Measurements from ENCODE around the gene FYN. TPM values are rescaled to one million over a fixed set of nuclear protein-coding genes. Genes with fewer than 3 reads are reported as not detected.

Gene FYN
- total RNA-seq, 1 donor from 2014 or later = 130 TPM

DNA sequence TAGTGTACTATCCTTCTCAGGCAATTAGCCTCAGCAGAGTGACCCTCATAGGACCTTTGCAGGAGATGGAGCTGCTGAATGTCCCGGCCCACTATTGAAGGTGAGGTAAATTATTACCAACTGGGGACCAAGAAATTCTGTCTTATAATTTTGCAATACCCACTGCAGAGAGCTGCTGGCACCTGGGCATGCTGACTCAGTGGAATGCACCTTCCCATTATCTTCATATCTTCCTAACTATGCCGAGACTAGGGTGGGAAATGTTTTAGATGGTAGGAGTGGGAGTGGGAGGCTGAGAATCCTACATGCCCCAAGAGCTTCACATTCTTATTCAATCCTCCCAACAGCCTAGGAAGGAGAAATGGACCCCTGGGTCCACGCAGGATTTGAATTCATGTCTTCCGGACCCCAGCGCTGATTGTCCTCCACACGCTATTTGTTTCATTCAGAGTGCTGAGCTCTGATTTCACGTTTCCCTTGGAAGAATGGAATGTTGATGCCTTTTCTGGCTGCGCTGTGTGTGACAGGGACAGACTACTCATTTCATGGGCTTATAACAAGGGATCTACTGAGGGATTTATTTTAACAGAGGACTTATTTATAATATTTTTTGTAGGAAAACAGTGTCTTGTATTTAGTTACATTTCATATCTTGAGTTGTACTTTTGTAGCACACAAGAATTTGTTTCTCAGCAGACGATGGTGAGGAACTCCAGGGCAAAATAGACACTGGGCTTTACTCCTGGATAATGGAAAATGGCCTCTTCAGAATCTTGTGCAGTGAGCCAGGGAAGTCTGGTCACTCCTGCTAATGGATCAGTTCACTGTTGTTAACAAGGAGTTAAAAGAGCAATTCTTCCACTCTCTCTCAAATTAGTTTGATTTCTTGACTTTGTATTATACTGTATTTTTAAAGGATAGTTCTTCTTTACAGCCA lies 66.4 kb downstream of the FYN start:
- intact Hi-C loops (cut with DNase I) = no loop called here
- no peaks in the 10 kb centered on the region for H3K27me3 ChIP-seq
- no peak for TF ChIP-seq POLR2AphosphoS5 (IDR thresholded peaks at IDR 0.05; ENCODE audit: insufficient read depth in 1 of 2, low read depth in 1 of 2)
- TF ChIP-seq, protein P1, sequence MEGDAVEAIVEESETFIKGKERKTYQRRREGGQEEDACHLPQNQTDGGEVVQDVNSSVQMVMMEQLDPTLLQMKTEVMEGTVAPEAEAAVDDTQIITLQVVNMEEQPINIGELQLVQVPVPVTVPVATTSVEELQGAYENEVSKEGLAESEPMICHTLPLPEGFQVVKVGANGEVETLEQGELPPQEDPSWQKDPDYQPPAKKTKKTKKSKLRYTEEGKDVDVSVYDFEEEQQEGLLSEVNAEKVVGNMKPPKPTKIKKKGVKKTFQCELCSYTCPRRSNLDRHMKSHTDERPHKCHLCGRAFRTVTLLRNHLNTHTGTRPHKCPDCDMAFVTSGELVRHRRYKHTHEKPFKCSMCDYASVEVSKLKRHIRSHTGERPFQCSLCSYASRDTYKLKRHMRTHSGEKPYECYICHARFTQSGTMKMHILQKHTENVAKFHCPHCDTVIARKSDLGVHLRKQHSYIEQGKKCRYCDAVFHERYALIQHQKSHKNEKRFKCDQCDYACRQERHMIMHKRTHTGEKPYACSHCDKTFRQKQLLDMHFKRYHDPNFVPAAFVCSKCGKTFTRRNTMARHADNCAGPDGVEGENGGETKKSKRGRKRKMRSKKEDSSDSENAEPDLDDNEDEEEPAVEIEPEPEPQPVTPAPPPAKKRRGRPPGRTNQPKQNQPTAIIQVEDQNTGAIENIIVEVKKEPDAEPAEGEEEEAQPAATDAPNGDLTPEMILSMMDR (IDR thresholded peaks at IDR 0.05) = no peak
- TF ChIP-seq POLR2A (IDR thresholded peaks at IDR 0.05) = no peak
- DNase-seq (ENCODE audit: extremely low spot score in 2 of 2) = no peak
- H3K9me3 ChIP-seq = no peaks in the 10 kb centered on the region
- H3K4me3 ChIP-seq = no peak overlapping the region
- H3K36me3 ChIP-seq = no peaks in the 10 kb centered on the region
- peaks cover 34% of the 10 kb centered on the region for H3K4me1 ChIP-seq
- no peak overlapping the region for H3K27ac ChIP-seq

DNA sequence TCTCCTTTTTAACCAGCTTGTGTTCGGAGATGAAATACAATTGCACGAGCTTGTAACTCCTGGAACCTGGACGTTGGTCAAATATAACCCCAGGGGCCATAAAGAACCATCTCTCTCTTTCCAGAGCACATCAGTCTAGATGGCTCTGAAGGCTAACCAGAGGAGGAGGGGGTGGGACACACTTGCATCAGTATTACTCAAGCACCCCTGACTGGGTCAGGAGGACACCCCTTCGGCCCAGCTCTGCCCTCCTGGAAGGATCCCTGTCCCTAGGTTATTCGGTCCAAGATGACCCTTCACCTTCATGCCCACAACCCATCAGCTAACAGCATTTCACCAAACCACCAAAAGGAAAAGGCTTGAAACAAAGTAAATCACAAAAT lies 67.1 kb downstream of the FYN start:
- DNase-seq (ENCODE audit: extremely low spot score in 2 of 2) = no peak
- H3K27ac ChIP-seq = no peak overlapping the region
- intact Hi-C loops (cut with DNase I) = no loop called here
- H3K4me3 ChIP-seq = no peak overlapping the region
- TF ChIP-seq POLR2A (IDR thresholded peaks at IDR 0.05) (no peak), POLR2AphosphoS5 (IDR thresholded peaks at IDR 0.05; ENCODE audit: insufficient read depth in 1 of 2, low read depth in 1 of 2) (no peak)
- TF ChIP-seq, protein P1 (IDR thresholded peaks at IDR 0.05) = no peak
- H3K4me1 ChIP-seq = peaks cover 29% of the 10 kb centered on the region
- H3K36me3 ChIP-seq = no peaks in the 10 kb centered on the region
- H3K9me3 ChIP-seq = no peaks in the 10 kb centered on the region
- no peaks in the 10 kb centered on the region for H3K27me3 ChIP-seq

DNA sequence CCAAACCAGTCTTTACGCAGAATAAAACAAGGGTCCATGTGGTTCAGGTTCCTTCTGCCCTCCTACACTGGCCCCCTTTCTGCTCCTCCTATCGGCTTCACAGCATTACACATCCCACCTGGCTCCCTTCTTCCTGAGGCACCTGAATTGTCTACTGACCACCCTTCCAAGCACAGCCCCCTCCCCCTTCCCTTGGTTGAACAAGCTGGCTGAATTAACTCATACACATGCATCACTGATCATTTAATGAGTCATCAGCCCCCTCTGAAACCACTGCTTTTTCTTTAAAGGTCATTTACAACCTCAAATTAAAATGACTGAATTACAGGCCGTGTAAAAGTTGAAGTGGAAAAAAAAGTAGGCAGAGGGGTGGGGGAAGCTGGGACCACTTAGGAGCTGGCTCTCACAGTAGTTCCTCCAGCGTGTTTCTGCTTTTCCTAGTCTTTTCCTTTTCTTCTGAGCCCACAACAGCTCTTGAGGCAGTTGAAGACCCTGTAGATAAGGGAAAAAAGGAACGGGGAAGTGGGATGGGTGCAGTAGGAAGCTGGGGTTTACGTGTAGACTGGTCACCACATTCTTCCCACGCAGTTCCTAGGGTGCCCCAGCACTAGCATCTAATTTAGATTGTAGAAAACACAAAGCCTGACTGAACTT lies 67.6 kb downstream of the FYN start:
- Histone ChIP-seq H3K27ac (peak overlapping the region; percentile 70), H3K4me1 (peaks cover 32% of the 10 kb centered on the region), H3K4me3 (no peak overlapping the region), H3K36me3 (no peaks in the 10 kb centered on the region), H3K27me3 (no peaks in the 10 kb centered on the region), H3K9me3 (no peaks in the 10 kb centered on the region)
- no peak for DNase-seq (ENCODE audit: extremely low spot score in 2 of 2)
- no peak for TF ChIP-seq POLR2AphosphoS5 (IDR thresholded peaks at IDR 0.05; ENCODE audit: insufficient read depth in 1 of 2, low read depth in 1 of 2)
- TF ChIP-seq, protein P1 (IDR thresholded peaks at IDR 0.05) = no peak
- no peak for TF ChIP-seq POLR2A (IDR thresholded peaks at IDR 0.05)
- intact Hi-C loops (cut with DNase I) = no loop called here

DNA sequence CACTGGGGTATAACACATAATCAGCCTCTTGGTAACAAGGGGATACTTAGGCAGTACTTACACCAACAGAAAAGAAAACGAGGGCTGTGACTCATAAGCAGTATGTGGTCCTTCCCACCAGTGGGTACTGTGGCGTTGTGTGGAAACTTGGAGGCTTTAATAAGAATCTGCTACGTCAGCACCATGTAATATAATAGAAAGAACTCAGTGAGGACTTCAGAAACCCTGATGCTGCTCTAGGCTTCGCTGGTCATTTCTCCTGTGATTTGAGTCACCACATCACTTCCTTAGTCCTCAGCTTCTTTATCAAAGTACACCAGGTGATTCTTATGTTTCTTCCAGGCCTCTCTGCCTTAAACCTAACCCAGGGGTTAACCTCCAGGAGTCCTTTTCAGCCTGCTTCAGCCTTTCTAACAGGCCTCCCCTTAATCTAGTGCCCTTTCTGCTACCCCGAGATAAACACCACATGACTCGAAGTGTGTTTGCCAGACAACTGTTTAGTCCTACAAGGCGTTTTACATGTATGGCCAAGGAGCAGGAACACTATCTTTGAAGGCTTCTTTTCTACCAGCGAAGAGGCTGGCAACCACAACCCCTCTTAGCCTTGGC lies 68.5 kb downstream of the FYN start:
- no peak for TF ChIP-seq POLR2AphosphoS5 (IDR thresholded peaks at IDR 0.05; ENCODE audit: insufficient read depth in 1 of 2, low read depth in 1 of 2)
- TF ChIP-seq, protein P1 (IDR thresholded peaks at IDR 0.05) = no peak
- no peak for TF ChIP-seq POLR2A (IDR thresholded peaks at IDR 0.05)
- intact Hi-C loops (cut with DNase I) = no loop called here
- Histone ChIP-seq H3K4me3 (no peak overlapping the region), H3K36me3 (no peaks in the 10 kb centered on the region), H3K27ac (peak overlapping the region; percentile 70), H3K9me3 (no peaks in the 10 kb centered on the region), H3K4me1 (peaks cover 36% of the 10 kb centered on the region), H3K27me3 (no peaks in the 10 kb centered on the region)
- DNase-seq (ENCODE audit: extremely low spot score in 2 of 2) = no peak

Measured in vagina (tissue), 2 donors.